Fibroblast of the aortic adventitia (primary cell): ENCODE data around the gene GNAL. TPM values are rescaled to one million over a fixed set of nuclear protein-coding genes. Genes with fewer than 3 reads are reported as not detected.
A peak's percentile ranks its signal among the peaks of the same experiment; 100 is the strongest.

Experiments used
- DNase-seq: peaks from one replicate; pipeline ENCODE4 v3.0.0-alpha.2; 2010; ENCODE audit warnings: low read depth
- H3K4me3 ChIP-seq: 2 replicates; pipeline ENCODE4 v1.5.1; 2011; ENCODE audit warnings: low read depth, mild to moderate bottlenecking, control low read depth, low read length, moderate library complexity
- total RNA-seq: library from RNA; depleted of rRNA; stranded (reverse); fragments of >200 nt; gene quantifications from 2 replicates; pipeline ENCODE4 v1.2.3, GENCODE V29; 2012; ENCODE audit warnings: low replicate concordance
- TF ChIP-seq, protein P1 (sequence below): IDR thresholded peaks from 2 replicates; pipeline ENCODE4 v1.5.1; 2011; ENCODE audit warnings: mild to moderate bottlenecking, low read length, control low read depth, inconsistent platforms; ENCODE audit not compliant: insufficient read depth

The GNAL gene
- total RNA-seq, 1 donor: 0.63 TPM

DNA sequence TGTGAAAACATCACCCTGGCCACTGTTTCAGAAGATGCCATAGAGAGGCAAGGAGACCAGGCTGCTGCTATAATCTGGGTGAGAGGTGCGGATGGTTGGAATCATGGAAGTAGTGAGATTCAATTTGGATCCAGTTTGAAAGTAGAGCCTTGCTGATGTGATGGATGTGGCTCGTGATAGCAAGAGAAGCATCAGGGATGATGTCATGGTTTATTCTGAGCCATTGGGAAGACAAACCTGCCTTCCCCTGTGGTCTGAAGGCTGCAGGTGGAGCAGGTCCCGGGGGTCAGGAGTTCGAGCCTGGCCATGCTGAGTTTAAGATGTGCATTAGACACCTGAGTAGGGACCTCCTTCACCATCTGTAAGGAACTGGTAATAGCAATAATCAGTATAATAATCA lies 112.5 kb downstream of the GNAL start:
- TF ChIP-seq, protein P1, sequence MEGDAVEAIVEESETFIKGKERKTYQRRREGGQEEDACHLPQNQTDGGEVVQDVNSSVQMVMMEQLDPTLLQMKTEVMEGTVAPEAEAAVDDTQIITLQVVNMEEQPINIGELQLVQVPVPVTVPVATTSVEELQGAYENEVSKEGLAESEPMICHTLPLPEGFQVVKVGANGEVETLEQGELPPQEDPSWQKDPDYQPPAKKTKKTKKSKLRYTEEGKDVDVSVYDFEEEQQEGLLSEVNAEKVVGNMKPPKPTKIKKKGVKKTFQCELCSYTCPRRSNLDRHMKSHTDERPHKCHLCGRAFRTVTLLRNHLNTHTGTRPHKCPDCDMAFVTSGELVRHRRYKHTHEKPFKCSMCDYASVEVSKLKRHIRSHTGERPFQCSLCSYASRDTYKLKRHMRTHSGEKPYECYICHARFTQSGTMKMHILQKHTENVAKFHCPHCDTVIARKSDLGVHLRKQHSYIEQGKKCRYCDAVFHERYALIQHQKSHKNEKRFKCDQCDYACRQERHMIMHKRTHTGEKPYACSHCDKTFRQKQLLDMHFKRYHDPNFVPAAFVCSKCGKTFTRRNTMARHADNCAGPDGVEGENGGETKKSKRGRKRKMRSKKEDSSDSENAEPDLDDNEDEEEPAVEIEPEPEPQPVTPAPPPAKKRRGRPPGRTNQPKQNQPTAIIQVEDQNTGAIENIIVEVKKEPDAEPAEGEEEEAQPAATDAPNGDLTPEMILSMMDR: no peak
- no peak for DNase-seq
- H3K4me3 ChIP-seq: no peak overlapping the region

DNA sequence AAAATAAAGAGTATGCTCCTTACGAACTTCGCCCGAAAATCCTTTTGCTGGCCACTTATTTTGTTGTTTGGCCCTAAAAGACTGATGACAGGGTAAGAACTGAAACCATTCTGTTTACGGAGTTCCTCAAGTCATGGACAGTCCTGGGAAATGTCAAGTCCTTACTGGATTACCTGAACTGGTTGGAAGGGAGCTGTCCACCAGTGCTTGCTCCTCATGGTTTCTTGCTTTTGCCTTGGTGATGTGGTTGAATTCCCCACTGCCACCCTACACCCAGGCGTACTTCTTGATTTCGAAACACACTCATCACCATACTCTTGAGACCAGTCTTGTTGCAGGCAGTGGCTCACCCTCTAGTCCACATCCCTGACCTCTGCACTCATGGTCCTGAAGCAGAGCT lies 113.1 kb downstream of the GNAL start:
- TF ChIP-seq, protein P1: no peak
- DNase-seq: no peak
- H3K4me3 ChIP-seq: no peak overlapping the region

DNA sequence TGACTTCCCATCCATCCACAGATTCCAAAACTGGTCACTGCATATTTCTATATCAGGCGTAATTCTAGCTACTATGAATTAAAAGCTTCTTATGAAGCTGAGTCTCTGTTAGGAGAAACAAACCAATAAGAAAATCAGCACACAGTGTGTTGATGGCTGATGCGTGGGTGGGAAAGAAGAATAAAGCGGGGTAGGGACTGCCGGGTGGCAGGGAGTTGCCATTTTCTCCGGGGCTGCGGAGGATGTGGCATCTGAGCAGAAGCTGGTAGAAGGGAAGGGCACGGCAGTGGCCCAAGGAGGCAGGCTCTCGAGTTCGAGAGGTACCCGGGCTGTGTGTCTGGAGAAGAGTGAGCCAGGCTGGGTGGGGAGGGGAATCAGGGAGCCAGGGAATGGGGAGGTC lies 113.5 kb downstream of the GNAL start:
- no peak for DNase-seq
- TF ChIP-seq, protein P1: no peak
- H3K4me3 ChIP-seq: no peak overlapping the region

DNA sequence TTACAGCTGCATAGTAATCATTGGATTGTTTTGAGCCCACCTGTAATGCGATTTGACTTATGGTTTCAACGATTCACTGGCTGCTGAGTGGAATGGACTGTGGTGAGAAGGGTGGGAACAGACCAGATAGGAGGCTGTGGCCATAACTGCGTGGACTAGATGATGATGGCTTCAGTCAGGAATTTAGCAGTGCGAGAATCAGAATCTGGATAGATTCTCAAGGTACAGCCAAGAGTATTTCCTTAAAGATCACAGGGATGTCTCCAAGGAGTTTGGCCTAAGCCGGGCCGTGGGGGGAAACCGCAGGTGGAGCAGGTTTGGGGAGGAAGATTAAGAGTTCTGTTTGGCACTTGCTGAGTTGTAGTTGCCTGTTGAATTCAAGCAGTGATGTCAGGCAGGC lies 118.2 kb downstream of the GNAL start:
- no peak overlapping the region for H3K4me3 ChIP-seq
- DNase-seq: no peak
- TF ChIP-seq, protein P1: no peak

DNA sequence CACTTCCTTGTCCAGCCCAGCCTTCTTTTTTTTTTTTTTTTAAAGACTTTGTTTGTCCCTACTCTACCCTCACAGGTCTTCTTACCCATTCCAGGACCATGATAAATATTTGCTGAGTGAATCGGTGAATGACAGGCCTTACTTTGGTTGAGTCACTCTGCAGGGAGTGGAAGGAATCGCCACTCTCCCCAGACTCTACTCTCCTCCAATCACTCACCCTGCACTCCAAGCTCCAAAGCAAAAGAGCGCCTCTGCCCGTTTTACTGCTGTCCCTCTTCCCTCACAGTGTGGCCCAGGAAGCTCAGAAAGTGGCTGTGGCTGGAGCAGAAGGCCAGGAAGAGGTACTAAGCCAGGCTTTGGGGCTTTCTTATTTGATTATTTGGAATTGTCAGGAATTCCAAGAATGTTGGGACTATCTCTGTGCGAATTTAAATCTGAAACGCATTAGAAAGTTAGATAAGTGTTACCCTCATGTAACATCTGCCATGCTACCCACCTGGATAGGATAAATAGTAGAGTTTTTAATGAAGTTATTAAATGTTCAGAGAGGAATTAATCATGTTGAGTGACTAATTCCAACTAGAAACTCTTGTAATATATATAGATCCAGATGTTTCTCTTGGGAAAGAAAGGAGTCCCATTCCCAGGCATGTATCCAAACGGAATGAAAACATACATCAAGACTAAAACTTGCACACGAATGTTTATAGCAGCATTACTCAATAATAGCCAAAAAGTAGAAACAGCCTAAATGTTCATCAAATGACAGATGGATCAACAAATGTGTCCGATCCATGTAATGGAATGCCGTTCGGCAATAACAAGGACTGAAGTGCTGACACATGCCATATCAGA lies 119.2 kb downstream of the GNAL start:
- TF ChIP-seq, protein P1: no peak
- peak; percentile 29 for DNase-seq
- H3K4me3 ChIP-seq: no peak overlapping the region

DNA sequence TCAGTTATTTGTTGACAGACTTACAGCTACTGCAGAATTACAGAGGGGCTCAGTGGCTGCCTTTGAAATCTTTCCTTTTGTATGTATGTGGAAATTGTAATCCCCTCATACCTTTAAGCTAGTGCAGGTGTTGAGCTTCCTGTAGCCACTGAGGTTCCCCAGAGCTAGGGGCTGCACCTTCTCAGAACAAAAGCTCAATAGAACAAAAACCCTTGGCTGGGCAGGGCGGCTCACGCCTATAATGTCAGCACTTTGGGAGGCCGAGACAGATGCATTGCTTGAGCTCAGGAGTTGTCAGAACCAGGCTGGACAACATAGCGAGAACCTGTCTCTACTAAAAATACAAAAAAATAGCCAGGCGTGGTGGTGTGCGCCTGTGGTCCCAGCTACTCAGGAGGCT lies 120.8 kb downstream of the GNAL start:
- DNase-seq: no peak
- TF ChIP-seq, protein P1: no peak
- H3K4me3 ChIP-seq: no peak overlapping the region
